HL-60 (cell line): ENCODE data around the gene CELF2.

Experiments used
- DNase-seq, 2 experiments: peaks; one replicate each; pipeline ENCODE4 v3.0.0-alpha.2; 2010 to 2020; ENCODE audit warnings: low read depth in 1 of 2, low spot score in 1 of 2
- H3K27ac ChIP-seq: fragments of 250-450 bp; sonication (Bioruptor Pico); replicated peaks from 2 replicates; pipeline ENCODE4 v1.5.1; 2020; ENCODE audit warnings: mild to moderate bottlenecking, moderate library complexity
- H3K27me3 ChIP-seq: fragments of 250-450 bp; sonication (Bioruptor Pico); 2 replicates; pipeline ENCODE4 v1.5.1; 2021; ENCODE audit warnings: mild to moderate bottlenecking, moderate library complexity; ENCODE audit not compliant: insufficient read depth, poor library complexity, severe bottlenecking
- H3K4me3 ChIP-seq: replicated peaks from 2 replicates; pipeline ENCODE4 v1.5.1; 2011; ENCODE audit warnings: mild to moderate bottlenecking, control low read depth, low read length; ENCODE audit not compliant: insufficient read depth
- CTCF ChIP-seq: IDR thresholded peaks from one replicate; pipeline ENCODE4 v1.5.1; 2011; ENCODE audit warnings: low read length, control low read depth, inconsistent platforms; ENCODE audit not compliant: insufficient read depth
- GABPA ChIP-seq: IDR thresholded peaks from 2 replicates; pipeline ENCODE4 v1.6.1; 2012; ENCODE audit warnings: low read depth
- POLR2AphosphoS5 ChIP-seq: IDR thresholded peaks from 2 replicates; pipeline ENCODE4 v1.6.1; 2012; ENCODE audit warnings: low read depth
- REST ChIP-seq: IDR thresholded peaks from 2 replicates; pipeline ENCODE4 v1.6.1; 2012; ENCODE audit warnings: low read depth; ENCODE audit not compliant: insufficient replicate concordance
- SPI1 ChIP-seq: IDR thresholded peaks from 2 replicates; pipeline ENCODE4 v1.6.1; 2012; ENCODE audit warnings: low read depth, mild to moderate bottlenecking, borderline replicate concordance

The CELF2 gene

GRCh38 chr10:11170574-11170973 lies 152.9 kb downstream of the CELF2 start:
- DNase-seq: no peak
- TF ChIP-seq POLR2AphosphoS5 (no peak), CTCF (no peak), SPI1 (no peak), GABPA (no peak), REST (no peak)
- Histone ChIP-seq H3K4me3 (peak overlapping the region; percentile 22; the same call in 1 of the 2 replicates), H3K27me3 (no peaks in the 10 kb centered on the region), H3K27ac (peak overlapping the region; percentile 81)

- Histone ChIP-seq H3K27me3 (no peaks in the 10 kb centered on the region), H3K4me3 (no peak overlapping the region; the same call in 1 of the 2 replicates), H3K27ac (peak overlapping the region; percentile 81)
- peak in 1 of 2 experiments; percentile 62 for DNase-seq
- no peak for TF ChIP-seq CTCF
- no peak for TF ChIP-seq POLR2AphosphoS5
- peak; percentile 95 for TF ChIP-seq SPI1
- no peak for TF ChIP-seq REST
Measured at GRCh38 chr10:11170993-11171851, 153.6 kb downstream of the CELF2 start.

GRCh38 chr10:11173042-11173441 lies 155.4 kb downstream of the CELF2 start:
- no peaks in the 10 kb centered on the region for H3K27me3 ChIP-seq
- H3K27ac ChIP-seq: peak overlapping the region; percentile 81
- H3K4me3 ChIP-seq: no peak overlapping the region
- no peak for DNase-seq
- no peak for TF ChIP-seq REST
- TF ChIP-seq SPI1: no peak
- no peak for TF ChIP-seq CTCF
- no peak for TF ChIP-seq POLR2AphosphoS5
- TF ChIP-seq GABPA: no peak
